Fibroblast of pulmonary artery (primary cell): ENCODE results near the gene ARHGAP6.
A peak's percentile ranks its signal among the peaks of the same experiment; 100 is the strongest.

Experiments used
- DNase-seq: peaks from one replicate; pipeline ENCODE4 v3.0.0-alpha.2; 2010; ENCODE audit warnings: low read depth
- H3K4me3 ChIP-seq: replicated peaks from 2 replicates; pipeline ENCODE4 v1.5.1; 2011; ENCODE audit warnings: low read depth, mild to moderate bottlenecking, control low read depth, low read length, moderate library complexity
- CTCF ChIP-seq: IDR thresholded peaks from 2 replicates; pipeline ENCODE4 v1.5.1; 2011; ENCODE audit warnings: mild to moderate bottlenecking, control low read depth, low read length, inconsistent platforms; ENCODE audit errors: missing control alignments

The ARHGAP6 gene

GRCh38 chrX:11215191-11215921 is 450.4 kb downstream of the ARHGAP6 start:
- TF ChIP-seq CTCF: no peak
- H3K4me3 ChIP-seq: no peak overlapping the region
- DNase-seq: no peak

- no peak overlapping the region for H3K4me3 ChIP-seq
- no peak for TF ChIP-seq CTCF
- no peak for DNase-seq
Observed at GRCh38 chrX:11214346-11215190, 451.2 kb downstream of the ARHGAP6 start.

DNA sequence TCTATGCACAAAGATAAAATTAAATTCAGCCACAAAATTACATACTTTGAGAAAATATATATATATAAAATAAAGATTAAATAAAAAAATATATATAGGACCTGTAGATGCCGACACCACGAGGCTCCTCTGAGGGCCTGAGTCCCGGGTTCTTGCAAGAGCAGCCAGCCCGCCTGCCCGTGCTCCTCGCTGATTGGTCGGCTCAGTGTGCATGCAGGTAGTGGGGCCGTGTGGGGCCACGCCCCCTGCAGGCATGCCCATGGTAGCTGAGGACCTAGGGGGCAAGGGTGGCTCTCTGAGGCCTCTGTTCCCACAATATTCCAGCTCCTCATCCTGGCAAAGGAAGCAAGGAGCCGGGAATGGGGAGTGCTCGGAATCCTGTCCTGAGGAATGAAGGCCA is 453.0 kb downstream of the ARHGAP6 start:
- TF ChIP-seq CTCF: no peak
- no peak overlapping the region for H3K4me3 ChIP-seq
- no peak for DNase-seq

GRCh38 chrX:11210415-11210801 is 455.3 kb downstream of the ARHGAP6 start:
- no peak for TF ChIP-seq CTCF
- DNase-seq: peak; percentile 4
- H3K4me3 ChIP-seq: no peak overlapping the region

DNA sequence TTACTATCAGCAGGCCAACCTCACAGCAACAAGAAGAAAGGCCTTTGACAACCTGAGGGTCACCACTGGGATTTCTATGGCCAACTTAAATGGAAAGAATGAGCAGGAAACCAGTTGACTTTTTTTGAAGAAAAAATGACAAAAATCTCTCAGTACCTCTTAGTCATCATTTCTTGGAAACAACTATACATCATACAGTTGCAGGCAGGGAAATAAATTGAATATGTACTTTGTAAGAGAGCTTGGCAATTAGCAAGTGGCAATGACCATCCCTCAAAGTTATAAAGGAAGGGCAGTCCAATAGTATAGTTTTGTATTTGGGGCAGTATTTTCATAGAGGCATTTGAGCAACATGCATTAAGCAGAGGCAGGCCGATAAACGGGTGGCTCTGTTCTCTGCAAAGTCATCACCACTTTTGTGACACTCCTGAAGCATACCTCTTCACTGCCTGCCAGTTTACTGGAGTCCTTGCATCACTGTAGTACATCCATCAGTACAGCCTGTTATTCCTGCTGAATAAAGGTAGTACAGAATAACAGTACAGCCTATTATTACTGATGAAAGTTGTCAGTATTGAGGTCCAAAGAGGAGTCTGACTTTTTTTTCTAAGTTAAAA is 455.8 kb downstream of the ARHGAP6 start:
- H3K4me3 ChIP-seq: no peak overlapping the region
- peak; percentile 20 for DNase-seq
- no peak for TF ChIP-seq CTCF

DNA sequence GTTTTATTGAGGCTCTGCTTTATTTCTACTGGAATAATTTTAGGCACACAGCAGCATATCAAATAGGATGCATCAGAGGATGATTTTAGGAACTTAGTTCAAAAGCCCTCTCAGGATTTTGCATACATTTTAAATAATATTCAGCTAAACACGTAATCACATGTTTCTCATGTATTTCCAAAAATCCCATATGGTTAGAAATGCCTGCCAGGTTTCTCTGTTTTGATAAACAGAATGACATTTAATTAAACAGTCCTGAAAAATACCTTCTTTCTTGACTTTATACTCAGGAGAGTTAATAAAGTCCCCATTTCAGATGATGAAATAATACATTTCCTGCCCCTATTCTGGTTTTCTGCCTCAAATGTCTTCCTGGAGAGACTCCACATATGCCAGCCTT is 459.0 kb downstream of the ARHGAP6 start:
- no peak for DNase-seq
- no peak for TF ChIP-seq CTCF
- H3K4me3 ChIP-seq: no peak overlapping the region
